Ureter (tissue), 1 donor: Measurements from ENCODE around the gene ASCL2. TPM values are rescaled to one million over a fixed set of nuclear protein-coding genes. Genes with fewer than 3 reads are reported as not detected.

Experiments used
- DNase-seq: peaks from one replicate; pipeline ENCODE4 v3.0.0-alpha.2; 2020; ENCODE audit warnings: low spot score
- total RNA-seq: library from RNA; stranded (reverse); gene quantifications from one replicate; pipeline ENCODE4 v1.2.4, GENCODE V29; 2023
- donor health status: DM: yes; HTN: yes; CAD: no.

The ASCL2 gene
- total RNA-seq, 1 donor from 2014 or later: 7.9 TPM

GRCh38 chr11:2272228-2272945 lies 2.0 kb upstream of the ASCL2 start:
- DNase-seq: no peak

- DNase-seq: peak; percentile 42
Observed at GRCh38 chr11:2271327-2272227, 1.2 kb upstream of the ASCL2 start.

- DNase-seq: peak; percentile 63
Observed at GRCh38 chr11:2271077-2271326, 614 bp upstream of the ASCL2 start.

- DNase-seq: peak; percentile 63
Observed at GRCh38 chr11:2269601-2270321, 627 bp downstream of the ASCL2 start.

- DNase-seq: peak; percentile 79
Observed at GRCh38 chr11:2268729-2269600, 1.4 kb downstream of the ASCL2 start.

GRCh38 chr11:2267851-2268728 lies 2.3 kb downstream of the ASCL2 start:
- peak; percentile 48 for DNase-seq

- no peak for DNase-seq
Observed at GRCh38 chr11:2267306-2267850, 3.0 kb downstream of the ASCL2 start.

GRCh38 chr11:2266586-2267305 lies 3.6 kb downstream of the ASCL2 start:
- peak; percentile 42 for DNase-seq

- no peak for DNase-seq
Observed at GRCh38 chr11:2265854-2266585, 4.4 kb downstream of the ASCL2 start.

- DNase-seq: peak; percentile 53
Observed at GRCh38 chr11:2265396-2265795, 5.0 kb downstream of the ASCL2 start.

GRCh38 chr11:2264366-2265053 lies 5.9 kb downstream of the ASCL2 start:
- no peak for DNase-seq

- DNase-seq: no peak
Observed at GRCh38 chr11:2263724-2264360, 6.5 kb downstream of the ASCL2 start.

GRCh38 chr11:2263071-2263565 lies 7.3 kb downstream of the ASCL2 start:
- DNase-seq: no peak

GRCh38 chr11:2262301-2263070 lies 7.9 kb downstream of the ASCL2 start:
- no peak for DNase-seq

- DNase-seq: no peak
Observed at GRCh38 chr11:2261436-2262230, 8.8 kb downstream of the ASCL2 start.
